Mammary epithelial cell (primary cell): Measurements from ENCODE around the gene DBH.

Source experiments
- CTCF ChIP-seq, 2 donors: IDR thresholded peaks in 1 of 2; conservative IDR thresholded peaks in 1 of 2; 2 replicates each; pipeline ENCODE4 v1.5.1; 2011 to 2012; ENCODE audit warnings: inconsistent platforms in 2 of 2, low read length in 2 of 2, mild to moderate bottlenecking in 2 of 2, control low read depth in 1 of 2, low read depth in 1 of 2; ENCODE audit not compliant: insufficient read depth in 1 of 2; ENCODE audit errors: extremely low read depth in 1 of 2
- EZH2 ChIP-seq: IDR thresholded peaks from 2 replicates; pipeline ENCODE4 v1.6.1; 2012; ENCODE audit warnings: low read length, inconsistent platforms, borderline replicate concordance

GRCh38 chr9:133629221-133630110 lies 6.7 kb upstream of the DBH start:
- TF ChIP-seq CTCF (conservative IDR thresholded peaks at IDR 0.05 in 1 of 2, IDR thresholded peaks at IDR 0.05 in 1 of 2; ENCODE audit: extremely low read depth in 1 of 2, insufficient read depth in 1 of 2, low read depth in 1 of 2, low read length in 2 of 2): no peak
- TF ChIP-seq EZH2: no peak
